H9 (cell line): ENCODE results near the gene SNTG2. TPM values are rescaled to one million over a fixed set of nuclear protein-coding genes. Genes with fewer than 3 reads are reported as not detected.

ENCODE experiments used
- DNase-seq: peaks from one replicate; pipeline ENCODE4 v3.0.0-alpha.2; 2017
- H2AFZ ChIP-seq: one replicate; pipeline ENCODE4 v1.6.1; 2013; ENCODE audit warnings: mild to moderate bottlenecking, low read length, control low read depth, moderate library complexity
- H2AK5ac ChIP-seq: 2 replicates; pipeline ENCODE4 v1.6.1; 2013; ENCODE audit warnings: low read length, control low read depth, mixed read lengths; ENCODE audit not compliant: insufficient read length
- H2BK120ac ChIP-seq: one replicate; pipeline ENCODE4 v1.6.1; 2013; ENCODE audit warnings: low read depth, mild to moderate bottlenecking, low read length, control low read depth, inconsistent platforms; ENCODE audit not compliant: poor library complexity, severe bottlenecking
- H2BK12ac ChIP-seq: 2 replicates; pipeline ENCODE4 v1.6.1; 2013; ENCODE audit warnings: low read length, control low read depth, mixed read lengths, low read depth; ENCODE audit not compliant: insufficient read length
- H2BK15ac ChIP-seq: 2 replicates; pipeline ENCODE4 v1.6.1; 2013; ENCODE audit warnings: low read depth, low read length, control low read depth
- H2BK20ac ChIP-seq: one replicate; pipeline ENCODE4 v1.6.1; 2013; ENCODE audit warnings: low read depth, mild to moderate bottlenecking, low read length, control low read depth, inconsistent platforms; ENCODE audit not compliant: poor library complexity, severe bottlenecking
- H2BK5ac ChIP-seq: 2 replicates; pipeline ENCODE4 v1.6.1; 2013; ENCODE audit warnings: low read length, control low read depth, mixed read lengths; ENCODE audit not compliant: insufficient read length
- H3K14ac ChIP-seq: 2 replicates; pipeline ENCODE4 v1.6.1; 2013; ENCODE audit warnings: low read length, control low read depth; ENCODE audit not compliant: insufficient read depth
- H3K18ac ChIP-seq: 2 replicates; pipeline ENCODE4 v1.6.1; 2013; ENCODE audit warnings: low read depth, mild to moderate bottlenecking, mixed read lengths, low read length, control low read depth; ENCODE audit not compliant: insufficient read length
- H3K23ac ChIP-seq: 2 replicates; pipeline ENCODE4 v1.6.1; 2013; ENCODE audit warnings: low read length, control low read depth, mixed read lengths, low read depth; ENCODE audit not compliant: insufficient read length
- H3K23me2 ChIP-seq: 2 replicates; pipeline ENCODE4 v1.6.1; 2013; ENCODE audit warnings: low read depth, mild to moderate bottlenecking, mixed read lengths, low read length, control low read depth; ENCODE audit not compliant: insufficient read length, poor library complexity, severe bottlenecking
- H3K27ac ChIP-seq: 2 replicates; pipeline ENCODE4 v1.5.1; 2013; ENCODE audit warnings: low read length, control low read depth, mixed read lengths, low read depth; ENCODE audit not compliant: insufficient read length
- H3K27me3 ChIP-seq: 2 replicates; pipeline ENCODE4 v1.6.1; 2013; ENCODE audit warnings: low read length, control low read depth, inconsistent platforms; ENCODE audit not compliant: insufficient read depth
- H3K4ac ChIP-seq: 2 replicates; pipeline ENCODE4 v1.6.1; 2013; ENCODE audit warnings: low read depth, mild to moderate bottlenecking, control low read depth, inconsistent platforms, low read length, moderate library complexity
- H3K4me1 ChIP-seq: 2 replicates; pipeline ENCODE4 v1.6.1; 2013; ENCODE audit warnings: low read length, control low read depth, inconsistent platforms; ENCODE audit not compliant: insufficient read depth
- H3K4me2 ChIP-seq: 2 replicates; pipeline ENCODE4 v1.6.1; 2013; ENCODE audit warnings: low read length, control low read depth, mixed read lengths; ENCODE audit not compliant: insufficient read length, insufficient read depth
- H3K56ac ChIP-seq: 2 replicates; pipeline ENCODE4 v1.6.1; 2013; ENCODE audit warnings: low read depth, mild to moderate bottlenecking, mixed read lengths, low read length, control low read depth; ENCODE audit not compliant: insufficient read length
- H3K79me1 ChIP-seq: 2 replicates; pipeline ENCODE4 v1.6.1; 2013; ENCODE audit warnings: low read depth, mild to moderate bottlenecking, moderate library complexity, low read length, control low read depth, inconsistent platforms; ENCODE audit not compliant: insufficient read depth, poor library complexity, severe bottlenecking
- H3K79me2 ChIP-seq: 2 replicates; pipeline ENCODE4 v1.6.1; 2013; ENCODE audit warnings: low read length, control low read depth, inconsistent platforms; ENCODE audit not compliant: insufficient read depth
- H3K9ac ChIP-seq: 2 replicates; pipeline ENCODE4 v1.6.1; 2013; ENCODE audit warnings: low read length, control low read depth, mixed read lengths; ENCODE audit not compliant: insufficient read length; ENCODE audit errors: extremely low read depth
- H3K9me3 ChIP-seq: one replicate; pipeline ENCODE4 v1.6.1; 2013; ENCODE audit warnings: low read depth, low read length, inconsistent platforms; ENCODE audit not compliant: control insufficient read depth
- H3T11ph ChIP-seq: one replicate; pipeline ENCODE4 v1.6.1; 2013; ENCODE audit warnings: mild to moderate bottlenecking, low read length, control low read depth, inconsistent platforms
- H4K20me1 ChIP-seq: one replicate; pipeline ENCODE4 v1.6.1; 2013; ENCODE audit not compliant: control insufficient read depth, insufficient read length, insufficient read depth
- H4K5ac ChIP-seq: 2 replicates; pipeline ENCODE4 v1.6.1; 2013; ENCODE audit warnings: low read depth, mild to moderate bottlenecking, mixed read lengths, low read length, control low read depth; ENCODE audit not compliant: insufficient read length
- H4K8ac ChIP-seq: replicated peaks from 2 replicates; pipeline ENCODE4 v1.6.1; 2013; ENCODE audit warnings: low read length, control low read depth, mixed read lengths, low read depth; ENCODE audit not compliant: insufficient read length
- H4K91ac ChIP-seq: 2 replicates; pipeline ENCODE4 v1.6.1; 2013; ENCODE audit warnings: low read depth, mild to moderate bottlenecking, moderate library complexity, mixed read lengths, low read length, control low read depth; ENCODE audit not compliant: insufficient read length
- H3K27ac Mint-ChIP-seq, 3 experiments: 2 replicates in 2 of 3; 3 replicates in 1 of 3; pipeline ENCODE4 v1.8.0; 2020 to 2021; ENCODE audit warnings: mixed read lengths in 3 of 3, mild to moderate bottlenecking in 1 of 3, moderate library complexity in 1 of 3
- H3K27me3 Mint-ChIP-seq: 2 replicates; pipeline ENCODE4 v1.8.0; 2021; ENCODE audit warnings: low read depth, mild to moderate bottlenecking, moderate library complexity, mixed read lengths
- H3K36me3 Mint-ChIP-seq, 3 experiments: 2 replicates in 2 of 3; 3 replicates in 1 of 3; pipeline ENCODE4 v1.8.0; 2020 to 2021; ENCODE audit warnings: low read depth in 3 of 3, mixed read lengths in 3 of 3; ENCODE audit not compliant: insufficient read depth in 1 of 3
- H3K4me1 Mint-ChIP-seq, 2 experiments: 2 replicates each; pipeline ENCODE4 v1.8.0; 2020; ENCODE audit warnings: mixed read lengths in 2 of 2
- H3K4me3 Mint-ChIP-seq, 2 experiments: 2 replicates in 1 of 2; 3 replicates in 1 of 2; pipeline ENCODE4 v1.8.0; 2020 to 2021; ENCODE audit warnings: mild to moderate bottlenecking in 2 of 2, mixed read lengths in 2 of 2, moderate library complexity in 1 of 2
- H3K9me3 Mint-ChIP-seq, 2 experiments: 2 replicates in 1 of 2; 3 replicates in 1 of 2; pipeline ENCODE4 v1.8.0; 2020; ENCODE audit warnings: mild to moderate bottlenecking in 2 of 2, mixed read lengths in 2 of 2, moderate library complexity in 1 of 2
- WGBS: extraction: QIAGEN DNeasy Blood & Tissue Kit; methylation state at CpG from one replicate; pipeline ENCODE4 v1.1.7; 2013; ENCODE audit warnings: missing lambda C conversion rate, low lambda C conversion rate, mixed read lengths; ENCODE audit not compliant: insufficient read length; ENCODE audit errors: extremely low coverage; 5-methylcytosine and 5-hydroxymethylcytosine counted together
- total RNA-seq: library from RNA; stranded (reverse); gene quantifications from 2 replicates; pipeline ENCODE4 v1.2.1, GENCODE V29; 2021
- TF ChIP-seq, protein P1 (sequence below): fragments of 200-600 bp; sonication (generic); conservative IDR thresholded peaks from 3 replicates; pipeline ENCODE4 v1.8.0; 2021; ENCODE audit warnings: antibody characterized with exemption, mild to moderate bottlenecking

The SNTG2 gene
- total RNA-seq, 1 experiment from 2014 or later: 13.2 TPM

DNA sequence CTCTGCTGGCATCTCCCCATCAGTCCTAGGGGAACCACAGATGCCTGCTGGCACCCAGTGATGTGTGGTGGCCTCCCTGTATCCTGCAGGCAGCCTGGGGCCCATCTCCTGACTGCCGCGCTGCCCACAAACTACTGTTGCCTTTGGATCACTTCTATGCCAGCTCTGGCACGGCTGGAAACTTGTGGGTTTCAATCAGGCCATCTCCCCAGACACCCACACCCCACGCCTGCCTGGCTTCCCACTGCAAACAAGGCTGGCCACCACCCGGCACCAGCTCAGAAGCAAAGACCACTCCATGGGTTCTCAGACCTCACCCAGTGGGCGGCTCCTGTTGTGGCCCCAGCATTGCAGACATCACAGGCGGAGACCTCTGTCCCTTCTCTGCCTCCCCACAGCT lies 447.5 kb downstream of the SNTG2 start:
- H4K20me1 ChIP-seq: no peaks in the 10 kb centered on the region
- no peak overlapping the region for H3K56ac ChIP-seq
- H4K5ac ChIP-seq: no peak overlapping the region
- H3K14ac ChIP-seq: no peak overlapping the region
- H2BK15ac ChIP-seq: no peak overlapping the region
- H2BK120ac ChIP-seq: no peak overlapping the region
- H3K27ac ChIP-seq: no peak overlapping the region
- no peak for DNase-seq
- H4K8ac ChIP-seq: no peak overlapping the region
- peaks cover 20% of the 10 kb centered on the region for H3K27me3 Mint-ChIP-seq
- no peak overlapping the region for H2AK5ac ChIP-seq
- no CpG with 5 or more reads among the region's 7 CpGs for WGBS
- H3K4me3 Mint-ChIP-seq: no peak overlapping the region
- no peak overlapping the region for H3K27ac Mint-ChIP-seq
- no peak overlapping the region for H3K18ac ChIP-seq
- H3K4me1 ChIP-seq: no peaks in the 10 kb centered on the region
- H2BK5ac ChIP-seq: no peak overlapping the region
- H3K4me2 ChIP-seq: no peak overlapping the region
- H3K79me1 ChIP-seq: no peaks in the 10 kb centered on the region
- TF ChIP-seq, protein P1, sequence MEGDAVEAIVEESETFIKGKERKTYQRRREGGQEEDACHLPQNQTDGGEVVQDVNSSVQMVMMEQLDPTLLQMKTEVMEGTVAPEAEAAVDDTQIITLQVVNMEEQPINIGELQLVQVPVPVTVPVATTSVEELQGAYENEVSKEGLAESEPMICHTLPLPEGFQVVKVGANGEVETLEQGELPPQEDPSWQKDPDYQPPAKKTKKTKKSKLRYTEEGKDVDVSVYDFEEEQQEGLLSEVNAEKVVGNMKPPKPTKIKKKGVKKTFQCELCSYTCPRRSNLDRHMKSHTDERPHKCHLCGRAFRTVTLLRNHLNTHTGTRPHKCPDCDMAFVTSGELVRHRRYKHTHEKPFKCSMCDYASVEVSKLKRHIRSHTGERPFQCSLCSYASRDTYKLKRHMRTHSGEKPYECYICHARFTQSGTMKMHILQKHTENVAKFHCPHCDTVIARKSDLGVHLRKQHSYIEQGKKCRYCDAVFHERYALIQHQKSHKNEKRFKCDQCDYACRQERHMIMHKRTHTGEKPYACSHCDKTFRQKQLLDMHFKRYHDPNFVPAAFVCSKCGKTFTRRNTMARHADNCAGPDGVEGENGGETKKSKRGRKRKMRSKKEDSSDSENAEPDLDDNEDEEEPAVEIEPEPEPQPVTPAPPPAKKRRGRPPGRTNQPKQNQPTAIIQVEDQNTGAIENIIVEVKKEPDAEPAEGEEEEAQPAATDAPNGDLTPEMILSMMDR: no peak
- peaks cover 0 to 9% of the 10 kb centered on the region in 2 experiments; a peak in 2 of 5 replicates for H3K9me3 Mint-ChIP-seq
- H3K9me3 ChIP-seq: no peaks in the 10 kb centered on the region
- no peak overlapping the region for H3T11ph ChIP-seq
- H3K23ac ChIP-seq: no peak overlapping the region
- peaks cover 0 to 3% (median 2%) of the 10 kb centered on the region in 3 experiments; a peak in 3 of 7 replicates for H3K36me3 Mint-ChIP-seq
- no peak overlapping the region for H2AFZ ChIP-seq
- H3K27me3 ChIP-seq: no peaks in the 10 kb centered on the region
- H3K4me1 Mint-ChIP-seq: peaks cover 0 to 12% of the 10 kb centered on the region in 2 experiments; a peak in 1 of 4 replicates
- H3K9ac ChIP-seq: no peak overlapping the region
- H2BK20ac ChIP-seq: no peak overlapping the region
- H3K4ac ChIP-seq: no peak overlapping the region
- no peaks in the 10 kb centered on the region for H3K79me2 ChIP-seq
- no peaks in the 10 kb centered on the region for H3K23me2 ChIP-seq
- no peak overlapping the region for H2BK12ac ChIP-seq
- no peak overlapping the region for H4K91ac ChIP-seq
